ENCODE data around the gene C10orf90. TPM values are rescaled to one million over a fixed set of nuclear protein-coding genes. Genes with fewer than 3 reads are reported as not detected.

The C10orf90 gene
- total RNA-seq, 2 donors from 2014 or later: 0.43 TPM; not detected in 1

DNA sequence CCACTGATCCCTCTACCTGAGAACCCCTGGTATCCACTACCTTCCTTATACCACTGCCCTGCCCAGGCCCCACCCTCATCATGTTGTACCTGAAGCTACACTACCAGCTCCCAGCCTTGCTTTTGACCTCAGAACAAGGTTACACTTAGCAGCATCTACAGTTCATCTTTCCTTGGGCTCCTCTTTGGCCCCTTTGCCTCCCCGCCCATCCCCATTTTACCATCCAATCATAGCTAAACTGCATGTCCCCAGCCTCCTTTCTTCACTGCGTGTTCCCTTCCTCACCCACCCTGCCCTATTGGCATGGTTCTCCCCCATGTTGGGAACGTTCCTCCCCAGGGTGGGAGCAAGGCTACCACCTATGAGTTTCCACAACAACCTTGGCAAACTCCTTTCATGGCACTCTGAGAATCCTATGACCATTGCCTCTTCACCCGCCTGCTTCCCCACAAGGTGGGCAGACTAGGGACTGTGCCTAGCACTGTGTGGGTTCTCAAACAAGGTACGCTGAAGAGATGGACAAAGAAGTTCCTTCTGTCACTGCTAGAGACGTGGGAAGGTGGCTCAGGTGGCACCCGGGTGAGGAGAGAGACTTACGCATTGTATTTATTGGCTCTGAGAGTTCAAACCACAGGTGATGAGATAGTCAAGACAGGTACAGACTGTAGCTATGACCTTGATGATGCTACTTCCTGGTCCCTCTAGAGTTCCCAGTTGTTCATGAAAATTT lies 215.3 kb downstream of the C10orf90 start:
- H3K27ac ChIP-seq: no peak overlapping the region
- no peaks in the 10 kb centered on the region for H3K4me1 ChIP-seq
- H3K27me3 ChIP-seq: no peaks in the 10 kb centered on the region
- no peak overlapping the region for H3K4me3 ChIP-seq
- H3K36me3 ChIP-seq: no peaks in the 10 kb centered on the region
- H3K9me3 ChIP-seq: no peaks in the 10 kb centered on the region
- no peak for TF ChIP-seq CTCF (IDR thresholded peaks at IDR 0.05)
- DNase-seq (ENCODE audit: low spot score): no peak

- Histone ChIP-seq H3K36me3 (no peaks in the 10 kb centered on the region), H3K4me3 (no peak overlapping the region), H3K9me3 (no peaks in the 10 kb centered on the region), H3K27me3 (no peaks in the 10 kb centered on the region), H3K4me1 (no peaks in the 10 kb centered on the region), H3K27ac (no peak overlapping the region)
- DNase-seq (ENCODE audit: low spot score): no peak
- no peak for TF ChIP-seq CTCF (IDR thresholded peaks at IDR 0.05)
These were observed 216.3 kb downstream of the C10orf90 start for GRCh38 chr10:126454045-126454751.

DNA sequence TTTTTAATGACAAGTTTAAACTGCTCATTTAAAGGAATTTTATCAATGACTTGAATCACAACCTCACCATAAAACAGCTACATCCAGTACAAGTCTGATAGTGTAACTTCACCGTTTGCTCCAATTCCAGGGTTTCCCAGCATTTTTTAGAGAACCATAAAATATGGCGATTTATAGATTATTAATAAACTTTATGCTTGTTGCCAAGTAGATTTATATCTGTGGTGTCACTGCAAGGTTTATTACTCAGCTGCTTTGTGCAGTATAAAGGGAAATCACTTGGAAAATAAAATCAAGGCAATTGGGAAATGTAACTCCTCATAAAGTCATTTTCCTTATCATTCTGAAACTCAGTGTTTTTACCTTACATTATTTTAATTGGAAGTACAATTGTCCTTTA lies 218.2 kb downstream of the C10orf90 start:
- DNase-seq (ENCODE audit: low spot score): no peak
- Histone ChIP-seq H3K27me3 (no peaks in the 10 kb centered on the region), H3K4me3 (no peak overlapping the region), H3K36me3 (no peaks in the 10 kb centered on the region), H3K9me3 (no peaks in the 10 kb centered on the region), H3K27ac (no peak overlapping the region), H3K4me1 (no peaks in the 10 kb centered on the region)
- no peak for TF ChIP-seq CTCF (IDR thresholded peaks at IDR 0.05)

- no peak overlapping the region for H3K4me3 ChIP-seq
These were observed 222.4 kb downstream of the C10orf90 start for GRCh38 chr10:126448091-126448490.

GRCh38 chr10:126439942-126440341 lies 230.6 kb downstream of the C10orf90 start:
- H3K36me3 ChIP-seq: no peaks in the 10 kb centered on the region
- TF ChIP-seq CTCF (IDR thresholded peaks at IDR 0.05): no peak
- no peaks in the 10 kb centered on the region for H3K27me3 ChIP-seq
- no peak overlapping the region for H3K4me3 ChIP-seq
- DNase-seq (ENCODE audit: low spot score): no peak
- no peak overlapping the region for H3K27ac ChIP-seq
- no peaks in the 10 kb centered on the region for H3K4me1 ChIP-seq
- H3K9me3 ChIP-seq: no peaks in the 10 kb centered on the region

More at GRCh38 chr10:126448091-126448490, 222.4 kb downstream of the C10orf90 start:
- no peak for DNase-seq (ENCODE audit: low spot score)
- Histone ChIP-seq H3K36me3 (no peaks in the 10 kb centered on the region), H3K27me3 (no peaks in the 10 kb centered on the region), H3K27ac (no peak overlapping the region), H3K4me1 (no peaks in the 10 kb centered on the region), H3K9me3 (no peaks in the 10 kb centered on the region)
- no peak for TF ChIP-seq CTCF (IDR thresholded peaks at IDR 0.05)

Data from right atrium auricular region (tissue), 2 donors.